ENCODE measurements around the gene TEFM. TPM values are rescaled to one million over a fixed set of nuclear protein-coding genes. Genes with fewer than 3 reads are reported as not detected.

Gene TEFM
- polyA plus RNA-seq, 1 of the 3 experiments (the other 2 are of a cell fraction), result 4.4 TPM

- H3K27ac ChIP-seq (ENCODE audit: low read depth in 2 of 2, low read length in 1 of 2), result no peak overlapping the region
Observed at GRCh38 chr17:30864636-30865035, 41.4 kb downstream of the TEFM start.

More at GRCh38 chr17:30864636-30865035, 41.4 kb downstream of the TEFM start:
- TF ChIP-seq RCOR1 (IDR thresholded peaks at IDR 0.05; ENCODE audit: low read length) (no peak), NRF1 (IDR thresholded peaks at IDR 0.05; ENCODE audit: low read depth, low read length) (no peak), CHD2 (IDR thresholded peaks at IDR 0.05; ENCODE audit: low read length, partially characterized antibody) (no peak), FOXJ3 (CRISPR knock-in tag; IDR thresholded peaks at IDR 0.05) (no peak), ZBTB33 (IDR thresholded peaks at IDR 0.05; ENCODE audit: borderline replicate concordance, low read depth) (no peak), POLR2AphosphoS5 (IDR thresholded peaks at IDR 0.05; ENCODE audit: low read depth, low read length) (no peak), SMC3 (IDR thresholded peaks at IDR 0.05; ENCODE audit: low read depth, low read length) (no peak), GATA2 (CRISPR knock-in tag; IDR thresholded peaks at IDR 0.05) (no peak), YY1 (IDR thresholded peaks at IDR 0.05; ENCODE audit: low read depth) (no peak), USF1 (IDR thresholded peaks at IDR 0.05; ENCODE audit: borderline replicate concordance, low read depth) (no peak), NFIC (IDR thresholded peaks at IDR 0.05; ENCODE audit: borderline replicate concordance) (no peak), ELF1 (IDR thresholded peaks at IDR 0.05) (no peak), IRF3 (IDR thresholded peaks at IDR 0.05; ENCODE audit: low read depth, low read length) (no peak), RXRA (IDR thresholded peaks at IDR 0.05; ENCODE audit: borderline replicate concordance, low read depth) (no peak)
- H3K4me3 ChIP-seq (ENCODE audit: low read depth in 2 of 2, low read length in 1 of 2), result no peak overlapping the region
- no peak for DNase-seq
- WGBS (ENCODE audit: low lambda C conversion rate), result 100% methylated on average over 1 of the region's 1 CpG
- ChIA-PET CTCF (no interaction called here), POLR2A (no interaction called here)
- H2AFZ ChIP-seq (ENCODE audit: low read depth), result no peak overlapping the region
- H3F3A ChIP-seq (replicated peaks; ENCODE audit: insufficient read depth), result peaks cover 8% of the 10 kb centered on the region
- peaks cover 4 to 26% of the 10 kb centered on the region in 2 experiments for H3K36me3 ChIP-seq (replicated peaks in 1 of 2; ENCODE audit: control insufficient read depth in 1 of 2, insufficient read depth in 2 of 2, low read length in 1 of 2)
- H3K79me2 ChIP-seq (ENCODE audit: insufficient read depth), result no peaks in the 10 kb centered on the region
- no peaks in the 10 kb centered on the region for H4K20me1 ChIP-seq (ENCODE audit: insufficient read depth)
- no peak overlapping the region for H3K9ac ChIP-seq
- no peak overlapping the region for H3K4me2 ChIP-seq
- H3K27me3 ChIP-seq (ENCODE audit: insufficient read depth), result no peaks in the 10 kb centered on the region
- H3K9me2 ChIP-seq, result no peaks in the 10 kb centered on the region
- no peaks in the 10 kb centered on the region for H3K9me3 ChIP-seq
- H3K4me1 ChIP-seq (ENCODE audit: control insufficient read depth in 1 of 2, insufficient read depth in 2 of 2, low read depth in 1 of 2, low read length in 1 of 2), result no peaks in the 10 kb centered on the region

Measured in SK-N-SH (cell line).